Sigmoid colon (tissue), 7 donors: ENCODE measurements around the gene CTXND2. TPM values are rescaled to one million over a fixed set of nuclear protein-coding genes. Genes with fewer than 3 reads are reported as not detected.
"Not testable (repeated sequence)": the region's sequence is repeated elsewhere in the genome, so short reads cannot be mapped to it uniquely, and the experiment has no call there.

Experiments
- DNase-seq: peaks from one replicate; pipeline ENCODE4 v3.0.0-alpha.2; 2019
- H3K27ac ChIP-seq, 4 donors: fragments of 200-600 bp; sonication (generic); one replicate each; pipeline ENCODE4 v1.5.1; 2016 to 2019; ENCODE audit warnings: mild to moderate bottlenecking in 1 of 4
- H3K27me3 ChIP-seq, 3 donors: fragments of 200-600 bp; sonication (generic); one replicate each; pipeline ENCODE4 v1.5.1; 2019; ENCODE audit warnings: mild to moderate bottlenecking in 1 of 3
- H3K36me3 ChIP-seq, 4 donors: fragments of 200-600 bp; sonication (generic); one replicate each; pipeline ENCODE4 v1.5.1; 2016 to 2019
- H3K4me1 ChIP-seq, 4 donors: fragments of 200-600 bp; sonication (generic); one replicate each; pipeline ENCODE4 v1.5.1; 2017 to 2019
- H3K4me3 ChIP-seq, 4 donors: fragments of 200-600 bp; sonication (generic); one replicate each; pipeline ENCODE4 v1.5.1; 2017 to 2019; ENCODE audit warnings: mild to moderate bottlenecking in 2 of 4, moderate library complexity in 1 of 4
- H3K9me3 ChIP-seq, 4 donors: fragments of 200-600 bp in 3 of 4; sonication (generic) in 3 of 4; one replicate each; pipeline versions ENCODE4 v1.5.1 to v1.6.1; 2013 to 2019
- EP300 ChIP-seq, 4 donors: sonication (generic); formaldehyde crosslinking; IDR thresholded peaks; one replicate each; pipeline ENCODE4 v1.6.1; 2017; ENCODE audit warnings: antibody characterized with exemption in 4 of 4
- POLR2A ChIP-seq, 2 donors: fragments of 450-650 bp; IDR thresholded peaks; one replicate each; pipeline ENCODE4 v1.6.1; 2016; ENCODE audit warnings: antibody characterized with exemption in 2 of 2, mild to moderate bottlenecking in 2 of 2, moderate library complexity in 2 of 2
- POLR2AphosphoS5 ChIP-seq, 4 donors: sonication (generic); formaldehyde crosslinking; IDR thresholded peaks; one replicate each; pipeline ENCODE4 v1.6.1; 2017; ENCODE audit warnings: antibody characterized with exemption in 4 of 4
- WGBS, 2 donors: extraction: QIAGEN DNeasy Blood & Tissue Kit; methylation state at CpG; one replicate each; pipeline ENCODE4 v1.1.7; 2013; 5-methylcytosine and 5-hydroxymethylcytosine counted together
- intact Hi-C: fragments of 100-400 bp; cut with DNase I; formaldehyde crosslinking; loops from one replicate; pipeline ENCODE4 v1.15.1; 2023
- polyA plus RNA-seq, 3 donors: library from polyadenylated mRNA; stranded (reverse); fragments of 200-250 nt; gene quantifications; one replicate each; pipeline ENCODE4 v1.2.3, GENCODE V29; 2013
- total RNA-seq, 4 donors: library from RNA; depleted of rRNA; stranded (reverse); fragments of >200 nt; gene quantifications; one replicate each; pipeline ENCODE4 v1.1.0, GENCODE V29; 2016
- TF ChIP-seq, protein P1 (sequence below), 4 experiments: fragments of 450-650 bp in 3 of 4; fragments of 200-600 bp in 1 of 4; IDR thresholded peaks; one replicate each; pipeline ENCODE4 v1.5.1; 2016 to 2019; ENCODE audit warnings: antibody characterized with exemption in 4 of 4, mild to moderate bottlenecking in 3 of 4, moderate library complexity in 2 of 4
- donor health status: healthy with polysubstance abuse.
- donor health status: Bipolar disorder and iron deficiency.
- donor health status: healthy.

Gene CTXND2
- total and polyA plus RNA-seq, 7 donors: not detected

DNA sequence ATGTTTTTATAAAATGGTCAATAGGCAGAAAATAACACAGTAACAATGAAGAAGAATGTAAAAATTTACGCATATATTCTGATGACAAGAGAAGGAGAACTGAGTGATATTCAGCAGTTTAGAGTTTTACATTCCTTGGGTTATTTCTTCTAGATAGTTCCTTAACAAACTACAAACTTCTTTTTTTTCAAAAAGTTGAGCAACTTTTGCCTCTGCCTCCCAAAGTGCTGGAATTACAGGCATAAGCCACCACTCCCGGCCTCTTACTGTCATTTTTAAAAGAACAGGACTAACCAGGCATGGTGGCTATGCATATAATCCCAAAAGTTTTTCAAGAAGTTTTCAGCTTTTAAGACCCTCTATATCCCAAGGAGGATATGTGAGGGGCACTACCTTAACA lies 43.5 kb upstream of the CTXND2 start:
- intact Hi-C loops: no loop called here

GRCh38 chr1:150846473-150847146 lies 40.3 kb upstream of the CTXND2 start:
- Histone ChIP-seq H3K27me3 (no peaks in the 10 kb centered on the region), H3K4me3 (no peak overlapping the region), H3K4me1 (no peaks in the 10 kb centered on the region), H3K9me3 (no peaks in the 10 kb centered on the region), H3K36me3 (peaks cover 0 to 49% (median 3%) of the 10 kb centered on the region in 4 donors), H3K27ac (no peak overlapping the region)
- 90 to 91% methylated on average over 4 of the region's 4 CpGs for WGBS, 2 donors
- TF ChIP-seq POLR2A (IDR thresholded peaks at IDR 0.05): no peak
- TF ChIP-seq, protein P1, sequence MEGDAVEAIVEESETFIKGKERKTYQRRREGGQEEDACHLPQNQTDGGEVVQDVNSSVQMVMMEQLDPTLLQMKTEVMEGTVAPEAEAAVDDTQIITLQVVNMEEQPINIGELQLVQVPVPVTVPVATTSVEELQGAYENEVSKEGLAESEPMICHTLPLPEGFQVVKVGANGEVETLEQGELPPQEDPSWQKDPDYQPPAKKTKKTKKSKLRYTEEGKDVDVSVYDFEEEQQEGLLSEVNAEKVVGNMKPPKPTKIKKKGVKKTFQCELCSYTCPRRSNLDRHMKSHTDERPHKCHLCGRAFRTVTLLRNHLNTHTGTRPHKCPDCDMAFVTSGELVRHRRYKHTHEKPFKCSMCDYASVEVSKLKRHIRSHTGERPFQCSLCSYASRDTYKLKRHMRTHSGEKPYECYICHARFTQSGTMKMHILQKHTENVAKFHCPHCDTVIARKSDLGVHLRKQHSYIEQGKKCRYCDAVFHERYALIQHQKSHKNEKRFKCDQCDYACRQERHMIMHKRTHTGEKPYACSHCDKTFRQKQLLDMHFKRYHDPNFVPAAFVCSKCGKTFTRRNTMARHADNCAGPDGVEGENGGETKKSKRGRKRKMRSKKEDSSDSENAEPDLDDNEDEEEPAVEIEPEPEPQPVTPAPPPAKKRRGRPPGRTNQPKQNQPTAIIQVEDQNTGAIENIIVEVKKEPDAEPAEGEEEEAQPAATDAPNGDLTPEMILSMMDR (IDR thresholded peaks at IDR 0.05): no peak
- TF ChIP-seq POLR2AphosphoS5 (IDR thresholded peaks at IDR 0.05): no peak
- no peak for TF ChIP-seq EP300 (IDR thresholded peaks at IDR 0.05)
- no peak for DNase-seq
- intact Hi-C loops: no loop called here

More for the DNA sequence above, 43.5 kb upstream of the CTXND2 start:
- no peak for DNase-seq
- no peak overlapping the region for H3K4me3 ChIP-seq
- H3K27ac ChIP-seq: no peak overlapping the region
- TF ChIP-seq, protein P1 (IDR thresholded peaks at IDR 0.05): no peak
- TF ChIP-seq POLR2A (IDR thresholded peaks at IDR 0.05): no peak
- no peak for TF ChIP-seq EP300 (IDR thresholded peaks at IDR 0.05)
- no peak for TF ChIP-seq POLR2AphosphoS5 (IDR thresholded peaks at IDR 0.05)
- no peaks in the 10 kb centered on the region for H3K4me1 ChIP-seq
- no peaks in the 10 kb centered on the region for H3K9me3 ChIP-seq
- WGBS, 2 donors: 89 to 91% methylated on average over 2 of the region's 2 CpGs
- H3K36me3 ChIP-seq: peaks cover 3 to 57% (median 10%) of the 10 kb centered on the region in 4 donors
- no peaks in the 10 kb centered on the region for H3K27me3 ChIP-seq

GRCh38 chr1:150850801-150851362 lies 36.1 kb upstream of the CTXND2 start:
- H3K36me3 ChIP-seq: peaks cover 6 to 49% (median 9%) of the 10 kb centered on the region in 4 donors
- not testable (repeated sequence) for H3K27ac ChIP-seq, H3K4me1 ChIP-seq, H3K4me3 ChIP-seq, H3K27me3 ChIP-seq, DNase-seq, H3K9me3 ChIP-seq
- 97 to 98% methylated on average over 49 of the region's 49 CpGs for WGBS, 2 donors
- intact Hi-C loops: loop anchor here (10.0 kb wide), 1 partner anchor 46 kb away; the partner anchor contains the start of gene CTSK

- WGBS, 2 donors: 75 to 91% methylated on average over 3 of the region's 3 CpGs
- H3K4me3 ChIP-seq, H3K27ac ChIP-seq, H3K9me3 ChIP-seq, H3K27me3 ChIP-seq, DNase-seq, H3K4me1 ChIP-seq: not testable (repeated sequence)
- intact Hi-C loops: loop anchor here (10.0 kb wide), 1 partner anchor 48 kb away; the partner anchor contains the start of gene CTSK
- H3K36me3 ChIP-seq: peaks cover 6 to 59% (median 16%) of the 10 kb centered on the region in 4 donors
Observed at GRCh38 chr1:150852734-150853133, 34.2 kb upstream of the CTXND2 start.

- WGBS, 2 donors: 94 to 97% methylated on average over 2 of the region's 2 CpGs
- no peak for TF ChIP-seq POLR2AphosphoS5 (IDR thresholded peaks at IDR 0.05)
- peaks cover 0 to 9% (median 0%) of the 10 kb centered on the region in 4 donors for H3K36me3 ChIP-seq
- H3K9me3 ChIP-seq: no peaks in the 10 kb centered on the region
- no peak overlapping the region for H3K4me3 ChIP-seq
- no peaks in the 10 kb centered on the region for H3K27me3 ChIP-seq
- intact Hi-C loops: no loop called here
- no peak for DNase-seq
- no peak overlapping the region for H3K27ac ChIP-seq
- peaks cover 0 to 6% (median under 1%) of the 10 kb centered on the region in 4 donors for H3K4me1 ChIP-seq
Observed at GRCh38 chr1:150863724-150864123, 23.2 kb upstream of the CTXND2 start.

- H3K36me3 ChIP-seq: peaks cover 0 to 14% (median 0%) of the 10 kb centered on the region in 4 donors
- 86 to 90% methylated on average over 3 of the region's 3 CpGs for WGBS, 2 donors
- H3K27ac ChIP-seq, H3K4me1 ChIP-seq, H3K4me3 ChIP-seq, DNase-seq, H3K9me3 ChIP-seq, H3K27me3 ChIP-seq, intact Hi-C loops: not testable (repeated sequence)
Observed at GRCh38 chr1:150864200-150864599, 22.7 kb upstream of the CTXND2 start.
